Heart left ventricle (tissue), 16 donors: ENCODE measurements around the gene HDHD3. TPM values are rescaled to one million over a fixed set of nuclear protein-coding genes. Genes with fewer than 3 reads are reported as not detected.
A peak's percentile ranks its signal among the peaks of the same experiment; 100 is the strongest.
"Not testable (repeated sequence)": the region's sequence is repeated elsewhere in the genome, so short reads cannot be mapped to it uniquely, and the experiment has no call there.

Experiments used
- ATAC-seq, 4 donors: fragments of 200-7000 bp; cut with Tn5 transposase; one replicate each; pipeline ENCODE4 v1.9.1; 2020 to 2022; ENCODE audit warnings: moderate library complexity in 4 of 4, mild to moderate bottlenecking in 3 of 4, moderate number of reproducible peaks in 1 of 4
- DNase-seq, 5 donors: peaks; one replicate each; pipeline ENCODE4 v3.0.0-alpha.2; 2020
- H3K27ac ChIP-seq, 12 donors: fragments of 200-600 bp; sonication (generic) in 4 of 12; one replicate each; pipeline versions ENCODE4 v1.5.0 to v1.8.0; 2016 to 2022; ENCODE audit warnings: mild to moderate bottlenecking in 2 of 12
- H3K27me3 ChIP-seq, 9 donors: fragments of 200-600 bp; sonication (generic) in 2 of 9; one replicate each; pipeline versions ENCODE4 v1.5.1 to v1.8.0; 2016 to 2022; ENCODE audit warnings: mild to moderate bottlenecking in 3 of 9
- H3K36me3 ChIP-seq, 9 donors: fragments of 200-600 bp; sonication (generic) in 2 of 9; one replicate each; pipeline versions ENCODE4 v1.5.0 to v1.8.0; 2018 to 2022; ENCODE audit warnings: mild to moderate bottlenecking in 2 of 9
- H3K4me1 ChIP-seq, 12 donors: fragments of 200-600 bp; sonication (generic) in 4 of 12; one replicate each; pipeline versions ENCODE4 v1.5.0 to v1.8.0; 2016 to 2022; ENCODE audit warnings: mild to moderate bottlenecking in 3 of 12
- H3K4me3 ChIP-seq, 12 donors: fragments of 200-600 bp; sonication (generic) in 4 of 12; one replicate each; pipeline versions ENCODE4 v1.5.0 to v1.8.0; 2017 to 2022; ENCODE audit warnings: mild to moderate bottlenecking in 9 of 12, moderate library complexity in 4 of 12
- H3K9me3 ChIP-seq, 12 donors: fragments of 200-600 bp; sonication (generic) in 4 of 12; one replicate each; pipeline versions ENCODE4 v1.5.0 to v1.8.0; 2016 to 2022; ENCODE audit warnings: mild to moderate bottlenecking in 1 of 12
- CTCF ChIP-seq, 12 donors: fragments of 200-600 bp; sonication (generic) in 4 of 12; IDR thresholded peaks; one replicate each; pipeline versions ENCODE4 v1.5.0 to v1.8.0; 2018 to 2022; ENCODE audit warnings: antibody characterized with exemption in 12 of 12, mild to moderate bottlenecking in 5 of 12
- POLR2A ChIP-seq, 2 donors: fragments of 450-650 bp; IDR thresholded peaks; one replicate each; pipeline ENCODE4 v1.6.1; 2017; ENCODE audit warnings: antibody characterized with exemption in 2 of 2, mild to moderate bottlenecking in 2 of 2, moderate library complexity in 2 of 2
- WGBS, 4 donors: extraction: QIAGEN DNeasy Blood & Tissue Kit in 2 of 4; methylation state at CpG; one replicate each; pipeline versions ENCODE4 v1.1.5 to v1.1.7; 2013 to 2018; 5-methylcytosine and 5-hydroxymethylcytosine counted together
- intact Hi-C, 10 donors: fragments of 100-400 bp; cut with DNase I; formaldehyde crosslinking; loops; one replicate each; pipeline versions ENCODE4 v1.11.1 to v1.14.2; 2022
- polyA plus RNA-seq, 2 donors: library from polyadenylated mRNA; stranded (reverse); fragments of 200-250 nt; gene quantifications; one replicate each; pipeline ENCODE4 v1.2.3, GENCODE V29; 2013
- total RNA-seq, 9 donors: library from RNA; depleted of rRNA in 2 of 9; stranded (reverse); fragments of >200 nt in 2 of 9; fragmentation: NEBNext Ultra II Directional in 3 of 9; extraction: Animal tissue kit (Norgen Biotek cat#: 25700) in 3 of 9; gene quantifications; one replicate each; pipeline versions ENCODE4 v1.1.0 to v1.2.4, GENCODE V29; 2016 to 2023
- donor health status: ischemic (EF 13 %, LVEDD 7.1; RV severe dilation, severe dysfunction).
- donor health status: healthy with polysubstance abuse.
- donor health status: DM: no; HTN: yes; CAD: no.
- donor health status: DM: no; HTN: no; CAD: no.
- donor health status: ischemic (EF 25% LVEDD 6.9; RV normal size, moderate dysfunction).
- donor health status: ischemic (EF 25% LVEDD 5.7; RV mildly dilated, moderate dysfunction).
- donor health status: healthy.
- donor health status: DM: yes; HTN: yes; CAD: no.
- donor health status: ischemic (EF 35%, LVEDD 5.7; RV mildly dilated, moderate dysfunction).
- donor health status: nonischemic (EF 11% LVEDD 7.7; RV severe dilation, severe dysfunction).
- donor health status: DM: yes; HTN: yes; CAD: no.
- donor health status: PGD.
- donor health status: ischemic (EF 29% LVEDD 5.4; RV normal size, mild dysfunction).
- donor health status: nonischemic (EF 23%, LVEDD 6.1; RV moderate dilation, normal function).

The HDHD3 gene
- total and polyA plus RNA-seq, 11 donors: 11.7 to 53.8 (median 19.4) TPM

DNA sequence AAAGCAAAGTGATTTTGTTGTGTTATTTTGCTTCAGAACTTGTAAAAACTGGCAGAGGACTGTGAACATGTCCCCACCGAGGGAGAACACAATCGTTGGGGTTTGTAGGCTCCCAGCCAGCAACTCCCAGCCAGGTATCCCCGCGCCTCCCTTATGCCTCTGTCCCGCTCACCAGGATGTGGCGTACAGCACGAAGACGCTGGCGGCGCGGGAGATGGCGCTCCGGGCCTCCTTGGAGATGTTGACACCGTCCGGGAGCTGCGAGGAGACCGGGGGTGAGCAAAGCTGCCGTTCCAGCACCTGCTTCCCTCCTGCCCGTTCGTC, 33.1 kb upstream of the HDHD3 start:
- Histone ChIP-seq H3K4me3 (peak overlapping the region; percentile 61 to 97 (median 80)), H3K4me1 (peaks cover 0 to 28% (median 12%) of the 10 kb centered on the region in 12 donors), H3K27me3 (no peaks in the 10 kb centered on the region), H3K27ac (peak overlapping the region; percentile 85 to 99 (median 97)), H3K36me3 (peaks cover 0 to 23% (median 18%) of the 10 kb centered on the region in 9 donors), H3K9me3 (no peaks in the 10 kb centered on the region)
- 0 to 1% (median 0%) methylated on average over 8 to 20 of the region's 20 CpGs for WGBS, 4 donors
- DNase-seq: no peak
- intact Hi-C loops: loop anchor here in 8 of 10 donors (1.0 to 10.0 kb wide), 6 partner anchors 9 to 135 kb away; partner anchors contain the start of genes CDC26 (in 6 of the 8), PRPF4 (in 6 of the 8) and ALAD (in 1 of the 8)
- ATAC-seq: peak in 1 of 4 donors; percentile 4
- no peak for TF ChIP-seq POLR2A (IDR thresholded peaks at IDR 0.05)
- TF ChIP-seq CTCF (IDR thresholded peaks at IDR 0.05): no peak

DNA sequence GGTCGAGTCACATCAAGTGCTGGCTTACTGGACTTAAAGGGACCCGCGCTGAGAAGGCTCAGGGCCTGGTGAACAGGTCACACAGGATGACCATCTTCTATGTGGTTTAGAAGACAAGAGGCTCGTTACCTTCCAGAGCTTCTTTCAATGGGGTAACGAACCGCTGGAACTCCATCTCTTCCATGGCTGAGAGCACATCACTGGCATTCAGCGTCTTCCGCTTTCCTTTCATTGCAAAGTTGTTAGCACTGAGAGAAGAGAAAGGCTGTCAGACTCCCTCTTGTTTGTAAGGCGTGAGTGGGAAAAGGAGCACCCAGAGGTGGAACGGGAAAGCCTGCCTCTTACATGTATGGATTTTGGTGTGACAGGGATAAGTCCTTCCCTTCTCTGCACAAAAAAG, 32.7 kb upstream of the HDHD3 start:
- Histone ChIP-seq H3K4me1 (peaks cover 0 to 31% (median 12%) of the 10 kb centered on the region in 12 donors), H3K27ac (peak overlapping the region in 11 of 12 donors; percentile 85 to 99 (median 97)), H3K36me3 (peaks cover 0 to 23% (median 18%) of the 10 kb centered on the region in 9 donors), H3K27me3 (no peaks in the 10 kb centered on the region), H3K9me3 (no peaks in the 10 kb centered on the region), H3K4me3 (peak overlapping the region; percentile 61 to 97 (median 80))
- intact Hi-C loops: loop anchor here in 5 of 10 donors (5.0 to 10.0 kb wide), 3 partner anchors 97 to 135 kb away; partner anchors contain the start of genes CDC26 (in 4 of the 5) and PRPF4 (in 4 of the 5)
- WGBS, 4 donors: 42 to 49% (median 47%) methylated on average over 10 of the region's 10 CpGs
- ATAC-seq (no peak), DNase-seq (no peak)
- TF ChIP-seq POLR2A (IDR thresholded peaks at IDR 0.05): no peak
- TF ChIP-seq CTCF (IDR thresholded peaks at IDR 0.05): no peak

GRCh38 chr9:113406873-113407511, 30.2 kb upstream of the HDHD3 start:
- ATAC-seq: peak in 1 of 4 donors; percentile 13
- H3K9me3 ChIP-seq, H3K27me3 ChIP-seq, H3K4me3 ChIP-seq: not testable (repeated sequence)
- Histone ChIP-seq H3K36me3 (peaks cover 0 to 23% (median 18%) of the 10 kb centered on the region in 9 donors), H3K27ac (peak overlapping the region in 4 of 12 donors; percentile 13 to 52 (median 34)), H3K4me1 (peaks cover 0 to 44% (median 12%) of the 10 kb centered on the region in 12 donors)
- 23 to 29% (median 26%) methylated on average over 7 of the region's 7 CpGs for WGBS, 4 donors
- TF ChIP-seq CTCF (IDR thresholded peaks at IDR 0.05): peak; percentile 63 to 81 (median 72)
- intact Hi-C loops: loop anchor here in 7 of 10 donors (2.0 to 10.0 kb wide), 4 partner anchors 95 to 132 kb away; partner anchors contain the start of genes CDC26 (in 4 of the 7) and PRPF4 (in 4 of the 7)
- peak; percentile 37 to 72 (median 57) for DNase-seq

- Histone ChIP-seq H3K36me3 (peaks cover 0 to 23% (median 18%) of the 10 kb centered on the region in 9 donors), H3K4me1 (peaks cover 0 to 49% (median 13%) of the 10 kb centered on the region in 12 donors), H3K27ac (peak overlapping the region in 4 of 12 donors; percentile 13 to 52 (median 34))
- intact Hi-C loops: loop anchor here in 7 of 10 donors (2.0 to 10.0 kb wide), 4 partner anchors 94 to 132 kb away; partner anchors contain the start of genes CDC26 (in 4 of the 7) and PRPF4 (in 4 of the 7)
- not testable (repeated sequence) for DNase-seq, H3K4me3 ChIP-seq, ATAC-seq, H3K9me3 ChIP-seq, H3K27me3 ChIP-seq
- WGBS, 4 donors: 84 to 92% (median 87%) methylated on average over 9 of the region's 9 CpGs
These were observed 29.6 kb upstream of the HDHD3 start for GRCh38 chr9:113406353-113406752.
